Measurements from ENCODE around the gene USP7. TPM values are rescaled to one million over a fixed set of nuclear protein-coding genes. Genes with fewer than 3 reads are reported as not detected.

Gene USP7
- total RNA-seq, 1 experiment from 2014 or later: 125 TPM

- Histone ChIP-seq H3K4me3 (ENCODE audit: low read depth in 2 of 2, low read length in 2 of 2) (no peak overlapping the region), H3K27ac (ENCODE audit: low read length) (no peak overlapping the region), H3K9me3 (ENCODE audit: control insufficient read depth, insufficient read depth, low read depth, low read length) (no peaks in the 10 kb centered on the region), H3K4me1 (ENCODE audit: control insufficient read depth, insufficient read depth, low read length) (no peaks in the 10 kb centered on the region), H3K36me3 (ENCODE audit: control insufficient read depth, insufficient read depth, low read length) (peaks cover 26% of the 10 kb centered on the region), H3K27me3 (ENCODE audit: control insufficient read depth, insufficient read depth, low read length) (no peaks in the 10 kb centered on the region)
- no TSS peak for BruUV-seq (replicated peaks)
- ChIA-PET POLR2A (no interaction called here), CTCF (no interaction called here)
- ATAC-seq (no peak), DNase-seq (ENCODE audit: low read depth, low spot score) (no peak)
- intact Hi-C loops (cut with micrococcal nuclease; ENCODE audit: unreplicated experiment): no loop called here
- in situ Hi-C loops (cut with HindIII; ENCODE audit: low pct_unique_long_range_greater_than_20kb, low sequenced_read_pairs): no loop called here
- TF ChIP-seq, protein P1, sequence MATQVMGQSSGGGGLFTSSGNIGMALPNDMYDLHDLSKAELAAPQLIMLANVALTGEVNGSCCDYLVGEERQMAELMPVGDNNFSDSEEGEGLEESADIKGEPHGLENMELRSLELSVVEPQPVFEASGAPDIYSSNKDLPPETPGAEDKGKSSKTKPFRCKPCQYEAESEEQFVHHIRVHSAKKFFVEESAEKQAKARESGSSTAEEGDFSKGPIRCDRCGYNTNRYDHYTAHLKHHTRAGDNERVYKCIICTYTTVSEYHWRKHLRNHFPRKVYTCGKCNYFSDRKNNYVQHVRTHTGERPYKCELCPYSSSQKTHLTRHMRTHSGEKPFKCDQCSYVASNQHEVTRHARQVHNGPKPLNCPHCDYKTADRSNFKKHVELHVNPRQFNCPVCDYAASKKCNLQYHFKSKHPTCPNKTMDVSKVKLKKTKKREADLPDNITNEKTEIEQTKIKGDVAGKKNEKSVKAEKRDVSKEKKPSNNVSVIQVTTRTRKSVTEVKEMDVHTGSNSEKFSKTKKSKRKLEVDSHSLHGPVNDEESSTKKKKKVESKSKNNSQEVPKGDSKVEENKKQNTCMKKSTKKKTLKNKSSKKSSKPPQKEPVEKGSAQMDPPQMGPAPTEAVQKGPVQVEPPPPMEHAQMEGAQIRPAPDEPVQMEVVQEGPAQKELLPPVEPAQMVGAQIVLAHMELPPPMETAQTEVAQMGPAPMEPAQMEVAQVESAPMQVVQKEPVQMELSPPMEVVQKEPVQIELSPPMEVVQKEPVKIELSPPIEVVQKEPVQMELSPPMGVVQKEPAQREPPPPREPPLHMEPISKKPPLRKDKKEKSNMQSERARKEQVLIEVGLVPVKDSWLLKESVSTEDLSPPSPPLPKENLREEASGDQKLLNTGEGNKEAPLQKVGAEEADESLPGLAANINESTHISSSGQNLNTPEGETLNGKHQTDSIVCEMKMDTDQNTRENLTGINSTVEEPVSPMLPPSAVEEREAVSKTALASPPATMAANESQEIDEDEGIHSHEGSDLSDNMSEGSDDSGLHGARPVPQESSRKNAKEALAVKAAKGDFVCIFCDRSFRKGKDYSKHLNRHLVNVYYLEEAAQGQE (IDR thresholded peaks at IDR 0.05; ENCODE audit: insufficient read depth in 1 of 2, low read depth in 2 of 2, low read length in 1 of 2): no peak
- TF ChIP-seq SIN3A (IDR thresholded peaks at IDR 0.05; ENCODE audit: borderline replicate concordance, insufficient read depth, low read depth, low read length) (no peak), TCF7L2 (IDR thresholded peaks at IDR 0.05; ENCODE audit: low read depth, low read length) (no peak), POLR2AphosphoS5 (IDR thresholded peaks at IDR 0.05; ENCODE audit: low read depth, low read length) (no peak)
- TF ChIP-seq, protein P2, sequence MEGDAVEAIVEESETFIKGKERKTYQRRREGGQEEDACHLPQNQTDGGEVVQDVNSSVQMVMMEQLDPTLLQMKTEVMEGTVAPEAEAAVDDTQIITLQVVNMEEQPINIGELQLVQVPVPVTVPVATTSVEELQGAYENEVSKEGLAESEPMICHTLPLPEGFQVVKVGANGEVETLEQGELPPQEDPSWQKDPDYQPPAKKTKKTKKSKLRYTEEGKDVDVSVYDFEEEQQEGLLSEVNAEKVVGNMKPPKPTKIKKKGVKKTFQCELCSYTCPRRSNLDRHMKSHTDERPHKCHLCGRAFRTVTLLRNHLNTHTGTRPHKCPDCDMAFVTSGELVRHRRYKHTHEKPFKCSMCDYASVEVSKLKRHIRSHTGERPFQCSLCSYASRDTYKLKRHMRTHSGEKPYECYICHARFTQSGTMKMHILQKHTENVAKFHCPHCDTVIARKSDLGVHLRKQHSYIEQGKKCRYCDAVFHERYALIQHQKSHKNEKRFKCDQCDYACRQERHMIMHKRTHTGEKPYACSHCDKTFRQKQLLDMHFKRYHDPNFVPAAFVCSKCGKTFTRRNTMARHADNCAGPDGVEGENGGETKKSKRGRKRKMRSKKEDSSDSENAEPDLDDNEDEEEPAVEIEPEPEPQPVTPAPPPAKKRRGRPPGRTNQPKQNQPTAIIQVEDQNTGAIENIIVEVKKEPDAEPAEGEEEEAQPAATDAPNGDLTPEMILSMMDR (IDR thresholded peaks at IDR 0.05): no peak
These were observed 39.5 kb downstream of the USP7 start for GRCh38 chr16:8924214-8924613.

- Histone ChIP-seq H3K4me3 (ENCODE audit: low read depth in 2 of 2, low read length in 2 of 2) (no peak overlapping the region), H3K9me3 (ENCODE audit: control insufficient read depth, insufficient read depth, low read depth, low read length) (no peaks in the 10 kb centered on the region), H3K27ac (ENCODE audit: low read length) (no peak overlapping the region), H3K27me3 (ENCODE audit: control insufficient read depth, insufficient read depth, low read length) (no peaks in the 10 kb centered on the region), H3K36me3 (ENCODE audit: control insufficient read depth, insufficient read depth, low read length) (peaks cover 24% of the 10 kb centered on the region), H3K4me1 (ENCODE audit: control insufficient read depth, insufficient read depth, low read length) (no peaks in the 10 kb centered on the region)
- DNase-seq (ENCODE audit: low read depth, low spot score) (no peak), ATAC-seq (no peak)
- TF ChIP-seq, protein P1 (IDR thresholded peaks at IDR 0.05; ENCODE audit: insufficient read depth in 1 of 2, low read depth in 2 of 2, low read length in 1 of 2): no peak
- TF ChIP-seq TCF7L2 (IDR thresholded peaks at IDR 0.05; ENCODE audit: low read depth, low read length): no peak
- no peak for TF ChIP-seq POLR2AphosphoS5 (IDR thresholded peaks at IDR 0.05; ENCODE audit: low read depth, low read length)
- TF ChIP-seq SIN3A (IDR thresholded peaks at IDR 0.05; ENCODE audit: borderline replicate concordance, insufficient read depth, low read depth, low read length): no peak
- TF ChIP-seq, protein P2 (IDR thresholded peaks at IDR 0.05): no peak
- BruUV-seq (replicated peaks): no TSS peak
- intact Hi-C loops (cut with micrococcal nuclease; ENCODE audit: unreplicated experiment) (no loop called here), in situ Hi-C loops (cut with HindIII; ENCODE audit: low pct_unique_long_range_greater_than_20kb, low sequenced_read_pairs) (no loop called here)
- ChIA-PET POLR2A (no interaction called here), CTCF (no interaction called here)
These were observed 40.5 kb downstream of the USP7 start for GRCh38 chr16:8923199-8923598.

All from Panc1 (cell line).